ENCODE data around the gene GBA2.

The GBA2 gene

DNA sequence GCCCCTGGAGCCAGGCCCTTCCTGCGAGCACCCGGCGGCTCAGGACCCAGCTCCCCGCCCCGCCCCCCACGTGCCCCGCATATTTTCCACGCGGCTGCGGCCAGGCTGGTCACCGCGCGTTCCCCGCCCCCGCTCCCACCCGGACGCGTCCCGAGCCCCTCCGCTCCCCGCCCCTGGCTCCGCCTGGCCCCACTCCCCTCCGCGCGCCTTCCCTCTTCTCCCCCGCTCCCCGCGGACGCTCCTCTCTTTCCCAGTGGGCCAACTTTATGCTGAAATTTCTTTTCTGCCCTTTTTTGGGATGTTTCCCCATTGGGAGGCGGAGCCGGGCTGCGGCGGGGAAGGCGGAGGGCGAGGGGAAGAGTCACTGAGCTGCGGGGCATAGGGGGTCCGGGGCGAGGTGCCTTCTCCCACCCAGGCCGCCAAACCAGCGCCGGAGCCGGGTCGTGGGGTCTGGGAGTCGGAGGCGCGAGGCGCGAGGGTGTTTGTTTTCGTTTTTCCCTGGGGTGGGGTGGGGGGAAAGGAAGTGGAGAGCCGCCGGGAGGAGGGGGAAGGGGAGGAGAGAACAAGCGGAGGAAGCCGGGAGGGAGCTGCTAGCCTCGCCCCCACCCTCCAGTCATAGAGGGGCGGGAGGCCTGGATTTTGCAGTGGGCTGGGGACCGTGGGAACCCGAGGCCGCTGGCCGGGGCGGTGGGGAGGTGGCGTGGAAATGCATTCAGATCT, 58.3 kb downstream of the GBA2 start:
- DNase-seq (ENCODE audit: low read depth), result no peak

DNA sequence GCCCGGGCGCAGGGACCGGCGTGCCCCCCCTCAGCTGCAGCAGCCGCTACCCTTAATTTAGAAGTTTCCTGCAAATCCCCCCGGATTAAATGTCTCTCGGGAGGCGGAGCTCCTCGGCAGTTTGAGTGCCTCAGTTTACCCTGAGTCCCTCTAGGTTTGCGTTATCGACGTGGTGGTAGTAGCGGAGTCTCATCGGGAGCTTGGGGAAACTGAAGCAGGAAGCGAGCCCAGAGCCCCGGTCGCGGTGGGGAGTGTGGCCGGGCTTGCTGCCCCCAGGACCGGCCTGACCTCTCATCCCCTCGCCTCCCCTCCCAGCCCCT, 58.8 kb downstream of the GBA2 start:
- no peak for DNase-seq (ENCODE audit: low read depth)

DNA sequence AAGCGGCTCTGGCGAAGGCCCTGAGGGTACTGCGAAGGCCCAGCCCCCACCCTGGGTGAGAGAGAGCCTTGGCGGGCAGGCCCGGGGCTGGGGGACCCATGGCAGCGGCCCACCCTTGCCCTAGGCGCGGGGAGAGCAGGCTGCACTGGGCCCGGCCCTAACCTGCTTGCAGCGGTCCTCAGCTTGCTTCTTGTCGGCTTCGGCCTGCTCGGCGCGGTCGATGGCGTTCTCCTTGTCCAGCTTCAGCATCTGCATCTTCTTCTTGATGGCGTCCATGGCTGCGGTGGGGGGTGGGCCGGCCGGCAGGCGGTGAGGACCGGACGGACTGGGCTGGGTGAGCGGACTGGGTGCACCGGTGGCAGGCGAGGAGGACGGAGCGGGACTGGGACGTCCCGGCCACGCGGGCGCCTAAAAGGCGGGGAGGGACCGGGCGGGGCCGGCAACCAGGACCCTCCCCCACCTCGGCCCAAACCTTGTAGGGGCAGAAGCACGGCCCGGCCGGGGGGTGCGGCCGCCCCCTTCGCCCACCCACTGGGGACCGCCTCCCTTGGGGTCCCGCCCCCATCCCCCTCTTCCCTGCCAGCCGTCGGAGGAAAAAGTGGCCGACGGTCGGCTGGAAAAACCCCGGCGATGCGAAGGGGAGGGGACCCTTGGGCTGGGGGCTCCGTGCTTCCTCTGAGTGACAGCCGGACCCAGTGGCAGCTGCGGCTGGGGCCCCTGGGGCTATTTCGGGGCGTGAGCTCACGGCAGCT, 59.3 kb downstream of the GBA2 start, which contains the start of gene TPM2:
Gene TPM2 (minus strand): TSS at position 384 of the 752 bp plus-strand sequence. CDS start 108 bp downstream, at position 276.
- DNase-seq (ENCODE audit: low read depth), result no peak

GRCh38 chr9:35688558-35689541, 60.2 kb downstream of the GBA2 start:
- no peak for DNase-seq (ENCODE audit: low read depth)

GRCh38 chr9:35687972-35688557, 61.0 kb downstream of the GBA2 start:
- DNase-seq (ENCODE audit: low read depth), result no peak

- no peak for DNase-seq (ENCODE audit: low read depth)
Measured at GRCh38 chr9:35687306-35687705, 61.7 kb downstream of the GBA2 start.

Data from stimulated activated CD8-positive, alpha-beta memory T cell treated with anti-CD3 and anti-CD28 coated beads, Interleukin-7, amount 100 ng/mL, for 24 hours (primary cell).